HepG2 (cell line): ENCODE measurements around the gene SPINK6. TPM values are rescaled to one million over a fixed set of nuclear protein-coding genes. Genes with fewer than 3 reads are reported as not detected.

Source experiments
- ATAC-seq: fragments of 200-7000 bp; cut with Tn5 transposase; 3 replicates; pipeline ENCODE4 v1.9.1; 2020; ENCODE audit warnings: mild to moderate bottlenecking, moderate library complexity
- BruUV-seq: library from RNA; stranded (reverse); fragments of 400-500 nt; replicated peaks from 2 replicates; lab custom pipeline; 2021; lab: Mats Ljungman, UMichigan
- CTCF ChIA-PET: fragments of 300-600 bp; formaldehyde crosslinking; extraction: SDS; loops from one replicate; lab custom pipeline; 2021; ENCODE audit warnings: low total read pairs, inconsistent platforms, low intra/inter-chr PET ratio; lab: Yijun Ruan, JAX
- POLR2A ChIA-PET: fragments of 350-600 bp; sonication (Branson Sonifier 250); formaldehyde crosslinking; loops from one replicate; lab custom pipeline; 2020; ENCODE audit warnings: antibody characterized with exemption, inconsistent platforms; lab: Yijun Ruan, JAX
- DNase-seq: peaks from one replicate; pipeline ENCODE4 v3.0.0-alpha.2; 2015; ENCODE audit warnings: low spot score
- FAIRE-seq: peaks from 3 replicates; lab custom pipeline; 2011; peaks lifted over from hg19 to GRCh38; lab: Jason Lieb, UNC
- H2AFZ ChIP-seq: one replicate; pipeline ENCODE4 v1.6.1; 2011; ENCODE audit warnings: low read length, inconsistent platforms
- H3K27ac ChIP-seq: fragments of 300-600 bp; 3 replicates; pipeline ENCODE4 v1.8.0; 2011; ENCODE audit warnings: mixed run types, mild to moderate bottlenecking, mixed read lengths, low read length, inconsistent platforms; ENCODE audit not compliant: insufficient read depth; ENCODE audit errors: extremely low read length
- H3K27me3 ChIP-seq, 2 experiments: fragments of 200-600 bp in 1 of 2; 2 replicates in 1 of 2; 3 replicates in 1 of 2; pipeline versions ENCODE4 v1.6.0 to v1.8.0; 2011; ENCODE audit warnings: low read length in 2 of 2, mild to moderate bottlenecking in 2 of 2, moderate library complexity in 2 of 2, inconsistent platforms in 1 of 2; ENCODE audit not compliant: insufficient read depth in 2 of 2, control insufficient read depth in 1 of 2
- H3K36me3 ChIP-seq, 2 experiments: fragments of 200-600 bp in 1 of 2; replicated peaks in 1 of 2; 2 replicates in 1 of 2; 3 replicates in 1 of 2; pipeline versions ENCODE4 v1.5.1 to v1.8.0; 2011; ENCODE audit warnings: low read length in 2 of 2, inconsistent platforms in 1 of 2; ENCODE audit not compliant: insufficient read depth in 2 of 2, control insufficient read depth in 1 of 2
- H3K4me1 ChIP-seq: 2 replicates; pipeline ENCODE4 v1.5.1; 2012; ENCODE audit warnings: low read length, inconsistent platforms; ENCODE audit not compliant: insufficient read depth
- H3K4me2 ChIP-seq: 2 replicates; pipeline ENCODE4 v1.6.0; 2011; ENCODE audit warnings: low read depth, low read length, inconsistent platforms
- H3K4me3 ChIP-seq, 3 experiments: fragments of 200-600 bp in 1 of 3; sonication (generic), shearing (Covaris generic) in 1 of 3; replicated peaks in 1 of 3; 2 replicates each; pipeline ENCODE4 v1.5.1; 2011 to 2016; ENCODE audit warnings: low read length in 3 of 3, inconsistent platforms in 2 of 3, low read depth in 2 of 3, mild to moderate bottlenecking in 2 of 3, control low read depth in 1 of 3, mixed read lengths in 1 of 3; ENCODE audit not compliant: insufficient read depth in 1 of 3
- H3K79me2 ChIP-seq: one replicate; pipeline ENCODE4 v1.6.1; 2011; ENCODE audit warnings: low read length, inconsistent platforms; ENCODE audit not compliant: insufficient read depth
- H3K9ac ChIP-seq: 2 replicates; pipeline ENCODE4 v1.6.0; 2011; ENCODE audit warnings: mild to moderate bottlenecking, low read depth, low read length, inconsistent platforms; ENCODE audit not compliant: insufficient read depth
- H3K9me3 ChIP-seq: 2 replicates; pipeline ENCODE4 v1.5.1; 2012; ENCODE audit warnings: mild to moderate bottlenecking, low read length
- H4K20me1 ChIP-seq: 2 replicates; pipeline ENCODE4 v1.6.0; 2011; ENCODE audit warnings: inconsistent platforms, mild to moderate bottlenecking, low read length, moderate library complexity; ENCODE audit not compliant: insufficient read depth
- ARNT ChIP-seq: fragments of 450-650 bp; IDR thresholded peaks from 2 replicates; pipeline ENCODE4 v1.6.1; 2017
- JUN ChIP-seq: sonication (generic); formaldehyde crosslinking; IDR thresholded peaks from 2 replicates; pipeline ENCODE4 v1.4.0; 2020; ENCODE audit warnings: mild to moderate bottlenecking, missing genetic modification reagents
- KLF16 ChIP-seq, 2 experiments: sonication (generic) in 1 of 2; formaldehyde crosslinking in 1 of 2; IDR thresholded peaks; 2 replicates each; pipeline versions ENCODE4 v1.6.1 to v1.8.0; 2016 to 2023; ENCODE audit warnings: missing genetic modification reagents in 2 of 2, missing compliant biosample characterization in 1 of 2
- NFE2L1 ChIP-seq: sonication (generic); formaldehyde crosslinking; IDR thresholded peaks from 2 replicates; pipeline ENCODE4 v1.4.0; 2020; ENCODE audit warnings: missing genetic modification reagents, mild to moderate bottlenecking, borderline replicate concordance
- ONECUT2 ChIP-seq: sonication (generic); formaldehyde crosslinking; IDR thresholded peaks from 2 replicates; pipeline ENCODE4 v1.4.0; 2020; ENCODE audit warnings: missing genetic modification reagents
- SYNCRIP ChIP-seq: fragments of 200-400 bp; formaldehyde crosslinking; IDR thresholded peaks from 2 replicates; pipeline ENCODE4 v1.6.1; 2018; ENCODE audit warnings: mild to moderate bottlenecking, low read depth, low read length; ENCODE audit not compliant: insufficient read depth
- ZNF260 ChIP-seq: sonication (generic); formaldehyde crosslinking; IDR thresholded peaks from 2 replicates; pipeline ENCODE4 v1.4.0; 2020; ENCODE audit warnings: missing genetic modification reagents, low read depth, mild to moderate bottlenecking, borderline replicate concordance
- ZNF629 ChIP-seq: sonication (generic); formaldehyde crosslinking; conservative IDR thresholded peaks from 2 replicates; pipeline ENCODE4 v1.5.0; 2020; ENCODE audit warnings: missing genetic modification reagents
- in situ Hi-C: cut with HindIII; loops from 2 replicates; pipeline ENCODE4 v1.10.0; 2017; ENCODE audit warnings: low pct_unique_long_range_greater_than_20kb; ENCODE audit not compliant: extremely low pct_ligation_motif_present
- intact Hi-C: fragments of 100-400 bp; cut with micrococcal nuclease; formaldehyde crosslinking; loops from one replicate; pipeline ENCODE4 v1.10.0; 2022; ENCODE audit not compliant: unreplicated experiment
- polyA plus RNA-seq, 8 experiments: library from polyadenylated mRNA; depleted of rRNA in 3 of 8; stranded (reverse) in 7 of 8; unstranded in 1 of 8; fragments of >200 nt; fragmentation: Illumina TruSeq in 4 of 8; extraction: Trizol in 4 of 8; gene quantifications; 2 replicates each; pipeline versions ENCODE4 v1.2.1 to v1.2.3, GENCODE V29; 2011 to 2016; ENCODE audit warnings: low read depth in 4 of 8, missing spikeins in 1 of 8, mixed read lengths in 1 of 8; ENCODE audit not compliant: insufficient read depth in 1 of 8
- total RNA-seq, 5 experiments: library from RNA; depleted of rRNA; stranded (reverse); fragments of >200 nt; fragmentation: Illumina TruSeq; extraction: Trizol; gene quantifications; 2 replicates each; pipeline ENCODE4 v1.2.3, GENCODE V29; 2016; ENCODE audit warnings: low read depth in 1 of 5
- TF ChIP-seq, protein P1 (sequence below): sonication (generic); formaldehyde crosslinking; conservative IDR thresholded peaks from 2 replicates; pipeline ENCODE4 v1.4.0; 2020; ENCODE audit warnings: missing genetic modification reagents
- TF ChIP-seq, protein P2 (sequence below): IDR thresholded peaks from 2 replicates; pipeline ENCODE4 v1.6.1; 2012; ENCODE audit warnings: low read depth, low read length, improper control_type of control experiment
- TF ChIP-seq, protein P3 (sequence below): sonication (generic); formaldehyde crosslinking; conservative IDR thresholded peaks from 2 replicates; pipeline ENCODE4 v1.8.0; 2022; ENCODE audit warnings: low read depth, missing genetic modification reagents
- TF ChIP-seq, protein P4 (sequence below), 2 experiments: fragments of 450-650 bp in 1 of 2; sonication (generic) in 1 of 2; formaldehyde crosslinking; IDR thresholded peaks; 2 replicates each; pipeline versions ENCODE4 v1.5.0 to v1.8.0; 2020 to 2022; ENCODE audit warnings: mild to moderate bottlenecking in 1 of 2, missing genetic modification reagents in 1 of 2
- TF ChIP-seq, protein P5 (sequence below): IDR thresholded peaks from 2 replicates; pipeline ENCODE4 v1.6.1; 2016; ENCODE audit warnings: mild to moderate bottlenecking, missing biosample characterization, missing genetic modification reagents

Gene SPINK6
- total and polyA plus RNA-seq, 2 of the 13 experiments (the other 11 are each of a cell fraction or from before 2014, with no cell fraction given), result not detected

DNA sequence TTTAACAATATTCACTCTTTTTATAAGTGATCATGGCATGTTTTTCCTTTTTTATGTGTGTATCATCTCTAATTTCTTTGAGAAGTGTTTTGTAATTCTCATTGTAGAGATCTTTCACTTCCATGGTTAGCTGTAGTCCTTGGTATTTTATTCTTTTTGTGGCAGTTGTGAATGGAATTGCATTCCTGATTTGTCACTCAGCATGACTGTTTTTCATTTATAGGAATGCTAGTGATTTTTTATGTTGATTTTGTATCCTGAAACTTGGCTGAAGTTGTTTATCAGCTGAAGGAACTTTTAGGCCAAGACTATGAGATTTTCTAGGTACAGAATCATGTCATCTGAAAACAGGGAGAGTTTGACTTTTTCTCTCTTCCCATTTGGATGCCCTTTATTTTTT lies 52.6 kb downstream of the SPINK6 start:
- no peaks in the 10 kb centered on the region for H4K20me1 ChIP-seq
- BruUV-seq, result no TSS peak
- POLR2A ChIA-PET, result no interaction called here
- H2AFZ ChIP-seq, result no peak overlapping the region
- FAIRE-seq (no peak), ATAC-seq (no peak), DNase-seq (no peak)
- no peak overlapping the region for H3K4me2 ChIP-seq
- no peaks in the 10 kb centered on the region for H3K4me1 ChIP-seq
- H3K27ac ChIP-seq, result no peak overlapping the region
- H3K27me3 ChIP-seq, result no peaks in the 10 kb centered on the region
- CTCF ChIA-PET, result no interaction called here
- H3K79me2 ChIP-seq, result no peaks in the 10 kb centered on the region
- H3K36me3 ChIP-seq, result no peaks in the 10 kb centered on the region
- TF ChIP-seq KLF16 (CRISPR knock-in tag; IDR thresholded peaks at IDR 0.05) (no peak), SYNCRIP (no peak), ONECUT2 (no peak), JUN (CRISPR knock-in tag) (no peak), ARNT (no peak), NFE2L1 (CRISPR knock-in tag) (no peak), ZNF260 (CRISPR knock-in tag) (no peak), ZNF629 (no peak)
- TF ChIP-seq, protein P1, sequence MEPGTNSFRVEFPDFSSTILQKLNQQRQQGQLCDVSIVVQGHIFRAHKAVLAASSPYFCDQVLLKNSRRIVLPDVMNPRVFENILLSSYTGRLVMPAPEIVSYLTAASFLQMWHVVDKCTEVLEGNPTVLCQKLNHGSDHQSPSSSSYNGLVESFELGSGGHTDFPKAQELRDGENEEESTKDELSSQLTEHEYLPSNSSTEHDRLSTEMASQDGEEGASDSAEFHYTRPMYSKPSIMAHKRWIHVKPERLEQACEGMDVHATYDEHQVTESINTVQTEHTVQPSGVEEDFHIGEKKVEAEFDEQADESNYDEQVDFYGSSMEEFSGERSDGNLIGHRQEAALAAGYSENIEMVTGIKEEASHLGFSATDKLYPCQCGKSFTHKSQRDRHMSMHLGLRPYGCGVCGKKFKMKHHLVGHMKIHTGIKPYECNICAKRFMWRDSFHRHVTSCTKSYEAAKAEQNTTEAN (CRISPR knock-in tag), result no peak
- TF ChIP-seq, protein P2, sequence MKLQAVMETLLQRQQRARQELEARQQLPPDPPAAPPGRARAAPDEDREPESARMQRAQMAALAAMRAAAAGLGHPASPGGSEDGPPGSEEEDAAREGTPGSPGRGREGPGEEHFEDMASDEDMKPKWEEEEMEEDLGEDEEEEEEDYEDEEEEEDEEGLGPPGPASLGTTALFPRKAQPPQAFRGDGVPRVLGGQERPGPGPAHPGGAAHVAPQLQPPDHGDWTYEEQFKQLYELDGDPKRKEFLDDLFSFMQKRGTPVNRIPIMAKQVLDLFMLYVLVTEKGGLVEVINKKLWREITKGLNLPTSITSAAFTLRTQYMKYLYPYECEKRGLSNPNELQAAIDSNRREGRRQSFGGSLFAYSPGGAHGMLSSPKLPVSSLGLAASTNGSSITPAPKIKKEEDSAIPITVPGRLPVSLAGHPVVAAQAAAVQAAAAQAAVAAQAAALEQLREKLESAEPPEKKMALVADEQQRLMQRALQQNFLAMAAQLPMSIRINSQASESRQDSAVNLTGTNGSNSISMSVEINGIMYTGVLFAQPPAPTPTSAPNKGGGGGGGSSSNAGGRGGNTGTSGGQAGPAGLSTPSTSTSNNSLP, result no peak
- TF ChIP-seq, protein P3, sequence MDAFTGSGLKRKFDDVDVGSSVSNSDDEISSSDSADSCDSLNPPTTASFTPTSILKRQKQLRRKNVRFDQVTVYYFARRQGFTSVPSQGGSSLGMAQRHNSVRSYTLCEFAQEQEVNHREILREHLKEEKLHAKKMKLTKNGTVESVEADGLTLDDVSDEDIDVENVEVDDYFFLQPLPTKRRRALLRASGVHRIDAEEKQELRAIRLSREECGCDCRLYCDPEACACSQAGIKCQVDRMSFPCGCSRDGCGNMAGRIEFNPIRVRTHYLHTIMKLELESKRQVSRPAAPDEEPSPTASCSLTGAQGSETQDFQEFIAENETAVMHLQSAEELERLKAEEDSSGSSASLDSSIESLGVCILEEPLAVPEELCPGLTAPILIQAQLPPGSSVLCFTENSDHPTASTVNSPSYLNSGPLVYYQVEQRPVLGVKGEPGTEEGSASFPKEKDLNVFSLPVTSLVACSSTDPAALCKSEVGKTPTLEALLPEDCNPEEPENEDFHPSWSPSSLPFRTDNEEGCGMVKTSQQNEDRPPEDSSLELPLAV (CRISPR knock-in tag), result no peak
- TF ChIP-seq, protein P4, sequence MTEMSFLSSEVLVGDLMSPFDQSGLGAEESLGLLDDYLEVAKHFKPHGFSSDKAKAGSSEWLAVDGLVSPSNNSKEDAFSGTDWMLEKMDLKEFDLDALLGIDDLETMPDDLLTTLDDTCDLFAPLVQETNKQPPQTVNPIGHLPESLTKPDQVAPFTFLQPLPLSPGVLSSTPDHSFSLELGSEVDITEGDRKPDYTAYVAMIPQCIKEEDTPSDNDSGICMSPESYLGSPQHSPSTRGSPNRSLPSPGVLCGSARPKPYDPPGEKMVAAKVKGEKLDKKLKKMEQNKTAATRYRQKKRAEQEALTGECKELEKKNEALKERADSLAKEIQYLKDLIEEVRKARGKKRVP (CRISPR knock-in tag; IDR thresholded peaks at IDR 0.05), result no peak
- TF ChIP-seq, protein P5, sequence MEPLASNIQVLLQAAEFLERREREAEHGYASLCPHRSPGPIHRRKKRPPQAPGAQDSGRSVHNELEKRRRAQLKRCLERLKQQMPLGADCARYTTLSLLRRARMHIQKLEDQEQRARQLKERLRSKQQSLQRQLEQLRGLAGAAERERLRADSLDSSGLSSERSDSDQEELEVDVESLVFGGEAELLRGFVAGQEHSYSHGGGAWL (CRISPR knock-in tag), result no peak
- peaks cover 15% of the 10 kb centered on the region for H3K9me3 ChIP-seq
- in situ Hi-C loops (no loop called here), intact Hi-C loops (no loop called here)
- H3K9ac ChIP-seq, result no peak overlapping the region
- H3K4me3 ChIP-seq, result no peak overlapping the region
